HG03139 (cell line): ENCODE data around the gene MYZAP.
"Not testable (repeated sequence)": the region's sequence is repeated elsewhere in the genome, so short reads cannot be mapped to it uniquely, and the experiment has no call there.

Source experiments
- ATAC-seq: cut with Tn5 transposase; IDR thresholded peaks from one replicate; pipeline ENCODE4 v1.9.1; 2021; ENCODE audit not compliant: unreplicated experiment

The MYZAP gene

DNA sequence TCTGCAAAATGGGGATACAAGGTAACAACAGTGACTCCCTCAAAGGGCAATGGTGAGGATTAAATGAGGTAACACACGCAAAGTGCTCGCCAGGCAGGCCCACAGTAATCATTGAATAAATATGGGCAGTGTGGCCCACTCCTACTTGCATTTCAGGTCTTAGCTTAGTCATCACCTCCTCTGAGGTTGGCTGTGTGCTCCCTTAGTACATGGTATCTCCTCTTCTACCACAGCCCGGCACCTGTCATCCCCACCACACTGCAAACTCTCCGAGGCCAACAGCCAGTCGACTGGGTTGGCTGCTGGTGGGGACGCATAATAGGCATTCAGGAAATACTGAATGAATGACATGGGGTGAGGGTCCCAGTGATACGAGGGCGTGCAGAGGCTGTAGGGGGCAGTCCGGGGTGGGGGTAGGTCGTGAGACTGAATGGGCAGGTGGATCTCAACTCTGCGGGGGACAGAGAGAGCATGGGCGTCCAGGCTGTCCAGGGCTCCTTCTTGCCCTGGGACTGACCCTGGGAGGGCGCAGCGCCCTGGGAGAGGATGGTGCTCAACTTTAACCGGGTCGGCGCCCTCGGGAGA is 375 bp upstream of the MYZAP start:
- no peak for ATAC-seq

DNA sequence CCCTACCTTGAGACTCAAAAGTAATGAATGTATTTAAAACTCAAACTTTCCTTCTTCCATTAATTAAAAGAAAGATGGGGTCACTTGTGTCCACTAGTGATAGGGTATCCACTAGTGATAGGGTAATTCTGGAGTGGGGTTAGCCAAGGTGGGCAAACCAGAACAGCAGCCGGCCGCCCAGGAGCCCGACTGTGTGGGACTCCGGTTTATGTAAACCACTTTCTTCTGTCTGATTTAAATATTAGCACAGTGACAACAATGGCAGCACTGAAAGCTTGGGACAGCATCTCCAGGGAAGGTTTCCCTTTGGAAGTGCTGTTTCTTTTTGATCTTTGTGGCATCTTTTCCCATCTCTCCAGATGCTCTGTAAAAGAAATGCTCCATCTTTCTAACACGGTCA is 722 bp downstream of the MYZAP start:
- no peak for ATAC-seq

DNA sequence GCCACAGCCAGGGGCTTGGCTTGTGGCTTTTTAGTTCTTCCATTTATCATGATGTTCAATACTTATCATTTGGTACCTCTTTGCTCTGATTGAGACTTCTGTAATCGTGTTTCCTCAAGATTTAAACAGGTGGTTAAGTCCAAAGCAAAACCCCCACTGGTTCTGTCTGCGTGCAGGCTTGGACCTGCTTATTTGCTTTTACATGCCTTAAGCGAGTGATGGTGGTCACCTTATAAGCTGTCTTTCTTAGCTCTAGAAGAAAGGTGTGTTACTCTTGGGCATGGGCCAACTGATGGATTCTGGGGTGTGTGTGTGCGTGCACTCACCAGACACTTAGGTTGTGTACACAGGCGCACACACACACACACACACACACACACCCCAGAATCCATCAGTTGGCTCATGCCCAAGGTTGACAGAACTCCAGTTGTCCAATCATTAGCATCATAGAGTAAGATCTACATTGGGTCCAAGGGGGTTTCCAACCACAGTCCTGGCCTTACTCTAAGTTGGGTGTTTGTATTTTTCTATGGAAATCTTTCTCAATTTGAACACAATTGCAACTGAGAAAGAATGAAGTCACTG is 1.2 kb downstream of the MYZAP start:
- ATAC-seq: no peak

DNA sequence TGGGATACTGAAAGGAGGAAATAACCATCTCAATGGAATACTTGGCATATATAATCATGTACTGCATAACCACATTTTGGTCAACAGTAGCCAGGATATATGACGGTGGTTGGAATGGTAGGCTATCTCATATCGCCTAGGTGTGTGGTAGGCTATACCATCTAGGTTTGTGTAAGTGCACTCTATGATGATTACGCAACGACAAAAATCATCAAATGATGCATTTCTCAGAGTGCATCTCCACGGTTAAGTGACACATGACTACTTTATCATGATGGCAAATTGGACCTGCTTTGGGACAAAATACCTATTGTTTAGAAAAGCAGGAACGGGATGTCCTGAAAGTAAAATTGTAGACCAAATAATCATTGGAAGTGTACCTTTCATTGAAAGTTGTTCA is 2.8 kb downstream of the MYZAP start:
- ATAC-seq: no peak

DNA sequence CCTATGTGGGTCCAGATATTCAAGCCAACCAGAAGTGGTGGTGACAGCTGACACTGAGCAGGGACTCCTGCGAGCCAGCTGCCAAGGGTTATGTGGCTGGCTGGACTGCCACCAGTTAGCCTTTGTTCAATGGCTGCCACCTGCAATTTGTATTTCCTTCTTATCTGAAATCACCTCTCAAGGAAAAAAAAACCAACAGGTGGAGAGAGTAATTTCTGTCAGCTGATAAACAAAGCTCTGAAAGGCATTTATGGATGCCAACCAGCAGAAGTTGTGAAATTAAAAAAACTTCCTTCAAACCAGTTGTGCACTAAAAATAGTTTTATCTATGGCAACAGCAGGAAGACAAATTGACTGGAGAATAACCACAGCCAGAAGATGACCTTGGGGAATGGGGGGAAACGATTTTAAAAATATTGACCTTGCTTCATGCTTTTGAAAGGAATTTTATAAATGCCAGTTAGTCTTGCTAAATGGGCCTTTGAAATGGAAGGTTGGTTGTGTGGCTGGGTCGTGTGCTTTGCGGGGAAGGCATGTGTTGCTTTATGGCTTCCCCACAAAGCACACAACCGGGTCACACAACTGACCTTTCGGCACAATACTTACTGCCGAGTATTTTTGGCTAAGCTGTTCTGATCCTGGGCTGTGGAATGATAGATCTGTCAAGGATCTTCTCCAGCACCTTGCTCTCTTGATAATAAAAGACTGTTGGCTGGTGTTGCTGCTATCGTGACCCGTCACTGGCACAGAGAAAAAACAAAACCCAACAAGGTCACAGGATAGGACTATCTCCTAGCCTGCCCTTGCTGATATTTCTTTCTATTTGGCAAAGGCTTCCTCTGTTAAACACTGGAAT is 3.5 kb downstream of the MYZAP start:
- ATAC-seq: no peak

DNA sequence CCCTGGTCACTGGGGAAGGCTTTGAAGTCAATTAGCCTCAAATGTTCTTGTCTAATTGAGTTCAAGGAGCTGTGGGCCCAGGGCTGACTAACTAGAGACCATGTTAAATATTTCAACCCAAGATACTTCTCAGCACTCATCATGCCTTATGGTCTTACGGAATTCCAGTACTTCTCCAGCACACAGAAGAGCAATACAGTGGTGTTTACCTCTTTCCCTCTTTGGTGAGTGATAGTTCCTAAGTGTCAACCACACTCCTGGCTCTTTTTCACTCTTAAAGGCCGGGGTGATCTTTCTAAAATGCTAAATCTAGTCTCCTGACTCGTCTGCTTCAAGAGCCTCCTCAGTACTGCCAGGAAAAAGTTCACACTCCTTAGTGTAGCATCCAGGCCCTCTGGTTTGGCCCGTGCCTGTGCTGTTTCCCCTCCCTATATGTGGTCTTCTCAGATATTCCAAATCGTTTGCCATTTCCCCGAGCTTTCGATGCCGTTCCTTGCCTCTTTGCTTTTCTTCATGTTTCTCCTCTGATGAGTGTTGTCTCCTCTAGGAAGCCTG is 4.7 kb downstream of the MYZAP start:
- no peak for ATAC-seq

DNA sequence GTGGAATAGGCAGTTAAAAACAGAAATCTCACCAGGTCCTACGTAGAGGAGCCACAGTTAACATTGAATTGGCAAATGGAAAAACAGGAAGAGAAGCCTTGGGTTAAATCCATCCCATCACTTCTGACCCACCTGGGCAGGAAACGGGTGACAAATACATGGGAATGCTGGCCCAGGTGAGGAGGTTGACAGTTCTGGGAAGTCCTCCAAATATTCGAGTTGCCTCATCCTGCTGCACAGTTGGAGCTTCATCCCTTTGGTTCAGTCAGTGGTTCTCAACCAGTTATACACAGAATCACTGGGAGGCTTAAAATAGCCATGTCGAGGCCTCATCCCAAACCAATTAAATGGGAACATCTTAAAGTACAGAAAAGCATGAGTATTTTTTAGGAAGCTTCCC is 5.3 kb downstream of the MYZAP start:
- no peak for ATAC-seq

DNA sequence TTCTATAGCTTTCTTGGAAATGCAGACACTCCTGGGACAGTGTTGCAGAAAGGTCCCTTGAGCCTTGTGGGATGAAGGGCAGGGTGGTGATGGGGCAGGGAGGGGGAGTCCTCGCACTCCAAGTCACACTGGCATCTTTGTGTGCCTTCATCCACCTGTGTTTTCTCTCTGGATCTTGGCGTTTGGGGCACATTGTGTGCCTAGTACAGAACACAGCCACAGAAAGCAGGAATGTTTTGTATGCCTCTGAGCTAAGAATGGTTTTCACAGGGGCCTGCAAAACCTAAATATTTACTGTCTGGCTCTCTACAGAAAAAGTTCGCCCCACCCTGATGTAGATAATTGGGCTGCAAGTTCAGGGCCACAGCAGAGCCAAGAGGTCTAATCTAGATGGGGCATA is 5.7 kb downstream of the MYZAP start:
- ATAC-seq: no peak

DNA sequence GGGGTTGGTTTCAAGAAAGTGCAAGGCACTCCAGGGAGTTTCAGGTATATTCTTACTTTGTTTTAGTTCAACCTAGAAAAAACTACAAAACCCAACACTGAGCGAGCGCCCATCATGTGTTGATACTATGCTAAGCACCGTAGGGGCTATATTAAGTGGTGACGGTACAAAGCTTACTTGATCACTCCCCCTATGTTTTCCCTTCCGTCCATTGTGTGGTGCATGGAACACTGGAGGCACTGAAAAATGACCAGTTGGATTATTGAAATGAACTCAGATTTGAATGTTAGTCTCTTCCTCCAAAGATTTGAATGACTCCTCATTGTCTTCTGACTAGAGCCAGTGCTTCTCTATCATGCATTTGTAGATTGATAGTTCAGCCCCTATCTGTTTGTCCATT is 6.6 kb downstream of the MYZAP start:
- no peak for ATAC-seq

DNA sequence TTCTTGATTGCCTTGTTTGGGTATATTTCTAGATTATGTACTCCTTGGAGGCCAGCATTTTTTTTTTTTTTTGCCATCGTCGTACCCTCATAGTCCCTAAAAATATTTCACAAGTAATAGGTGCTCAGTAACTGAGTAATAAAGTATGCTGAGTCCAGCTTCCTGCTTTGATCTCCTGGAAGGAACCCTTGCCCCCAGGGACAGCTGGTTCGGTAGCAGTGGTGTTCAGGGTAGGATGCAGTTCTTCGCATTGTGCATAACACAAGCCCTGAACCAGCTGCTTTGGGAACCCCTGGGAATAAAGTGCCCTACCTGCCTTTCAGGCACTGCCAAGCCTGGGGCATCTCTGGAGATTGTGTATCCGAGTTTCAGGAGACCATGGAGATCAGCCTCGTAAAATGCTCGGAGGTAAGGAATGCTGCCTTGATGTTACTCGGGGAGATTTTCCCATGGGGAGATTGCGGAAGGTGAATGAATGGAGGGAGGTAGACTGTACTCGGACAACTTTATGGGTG is 7.6 kb downstream of the MYZAP start:
- no peak for ATAC-seq

DNA sequence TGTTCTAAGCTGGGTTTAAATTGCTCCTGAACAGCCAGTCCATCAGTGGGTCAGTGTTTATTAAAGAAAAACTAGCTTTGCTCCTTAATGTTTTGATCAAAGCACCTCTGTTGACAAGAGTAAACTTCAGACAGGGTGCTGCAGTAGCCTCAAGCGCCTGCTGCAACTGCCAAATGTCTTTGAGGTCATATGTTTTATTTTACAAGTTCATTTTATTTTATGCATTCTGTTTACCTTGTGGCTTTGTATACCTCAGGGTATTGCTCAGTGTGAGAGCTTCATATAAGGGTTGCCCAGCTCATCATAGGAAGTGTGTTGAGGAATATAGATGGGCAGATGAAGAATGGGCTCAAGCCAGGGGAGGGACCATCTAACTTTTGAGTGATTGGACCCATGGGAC is 8.5 kb downstream of the MYZAP start:
- ATAC-seq: no peak

DNA sequence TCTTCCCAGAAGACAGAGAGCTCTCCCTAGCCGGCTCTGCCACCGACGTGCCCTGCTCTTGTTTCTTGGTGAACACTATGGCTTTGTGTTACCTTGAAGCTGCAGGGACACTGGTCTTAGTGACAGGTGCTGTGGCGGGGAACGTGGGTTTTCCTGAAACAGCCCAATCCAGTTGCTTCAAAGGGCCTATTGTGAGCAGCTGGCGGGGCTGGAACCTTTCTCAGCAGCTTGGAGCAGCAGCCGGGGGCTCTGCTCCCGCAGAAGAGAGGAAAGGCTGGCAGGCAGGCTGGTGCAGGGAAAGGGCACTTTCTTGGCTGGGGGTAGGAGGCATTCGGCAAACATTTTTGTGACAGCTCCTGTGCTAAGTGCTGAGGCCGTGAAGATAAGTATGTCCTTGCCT is 12.8 kb downstream of the MYZAP start:
- no peak for ATAC-seq

DNA sequence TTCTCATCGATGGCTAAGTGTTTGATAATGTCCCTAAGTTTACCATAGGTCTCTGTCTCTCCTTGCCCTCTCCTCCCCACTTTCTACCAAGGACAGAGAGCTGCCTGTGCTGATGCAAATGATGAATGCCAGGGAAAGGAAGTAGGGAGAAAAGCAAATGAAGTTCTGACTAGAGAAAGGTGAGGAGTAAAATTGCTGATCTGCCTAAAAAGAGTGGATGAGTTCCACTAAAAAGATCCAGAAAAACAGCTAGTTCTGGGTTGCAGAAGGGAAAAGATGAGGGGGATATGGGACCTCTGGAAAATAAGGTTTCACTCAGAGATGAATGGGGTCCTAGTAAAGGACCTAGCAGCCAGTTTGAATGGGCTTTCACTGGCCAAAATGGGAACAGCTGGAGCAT is 13.8 kb downstream of the MYZAP start:
- no peak for ATAC-seq

DNA sequence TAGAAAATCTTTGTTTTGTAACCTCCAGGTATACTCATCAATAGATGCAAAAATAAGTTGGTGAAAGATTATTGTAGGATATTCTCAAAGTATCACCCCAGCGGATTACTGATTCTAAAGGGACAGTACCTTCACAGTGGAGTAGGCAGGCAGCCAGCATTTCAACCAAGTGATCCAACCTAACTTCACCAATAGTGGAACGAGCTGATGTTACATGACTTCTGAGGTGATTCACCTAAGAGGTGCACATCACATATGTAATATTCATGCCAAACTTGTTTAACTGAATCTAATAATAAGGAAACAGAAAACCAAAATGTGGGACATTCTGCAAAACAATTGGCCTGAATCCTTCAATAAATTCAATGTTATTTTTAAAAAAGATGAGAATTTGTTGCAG is 14.3 kb downstream of the MYZAP start:
- ATAC-seq: no peak

DNA sequence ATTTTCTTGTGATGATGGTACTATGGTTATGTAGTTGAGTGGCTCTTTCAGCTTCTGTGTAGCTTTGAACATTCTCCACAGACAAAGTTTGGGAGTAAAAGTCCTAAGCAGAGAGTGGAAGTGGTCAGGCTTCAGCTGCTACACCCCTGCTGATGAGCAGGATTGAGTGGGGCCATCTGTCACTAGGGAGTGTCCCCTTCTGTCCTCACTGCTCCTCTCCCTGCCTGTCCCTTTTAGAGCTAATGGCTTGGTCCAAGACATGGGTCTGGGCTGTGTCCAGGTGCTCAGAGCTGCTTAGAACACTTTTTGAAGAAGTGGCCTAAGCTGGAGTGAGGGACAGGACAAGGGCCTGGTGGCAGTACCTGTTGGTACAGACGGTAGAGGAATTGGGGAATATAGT is 15.1 kb downstream of the MYZAP start:
- ATAC-seq: no peak

DNA sequence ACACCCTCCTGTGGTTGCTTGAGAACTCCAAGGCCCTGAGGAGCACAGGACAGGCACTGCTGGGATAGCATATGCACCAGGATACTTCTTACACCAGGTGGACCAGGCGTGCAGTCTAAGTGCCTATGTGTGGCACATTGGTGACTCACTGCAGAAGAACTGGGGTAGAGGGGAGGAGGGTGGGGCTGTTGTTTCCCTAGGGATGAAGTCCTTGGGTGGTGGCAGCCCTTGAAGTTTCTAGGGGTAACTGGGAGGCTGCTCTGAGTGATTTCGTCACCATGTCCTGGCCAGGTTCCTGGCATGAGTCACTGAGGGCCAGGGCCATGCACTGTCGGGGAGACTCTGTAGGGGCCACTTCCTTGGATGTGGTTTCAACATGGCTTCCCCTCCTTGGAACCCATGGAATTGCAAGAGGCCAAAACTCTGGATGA is 15.9 kb downstream of the MYZAP start:
- ATAC-seq: no peak

DNA sequence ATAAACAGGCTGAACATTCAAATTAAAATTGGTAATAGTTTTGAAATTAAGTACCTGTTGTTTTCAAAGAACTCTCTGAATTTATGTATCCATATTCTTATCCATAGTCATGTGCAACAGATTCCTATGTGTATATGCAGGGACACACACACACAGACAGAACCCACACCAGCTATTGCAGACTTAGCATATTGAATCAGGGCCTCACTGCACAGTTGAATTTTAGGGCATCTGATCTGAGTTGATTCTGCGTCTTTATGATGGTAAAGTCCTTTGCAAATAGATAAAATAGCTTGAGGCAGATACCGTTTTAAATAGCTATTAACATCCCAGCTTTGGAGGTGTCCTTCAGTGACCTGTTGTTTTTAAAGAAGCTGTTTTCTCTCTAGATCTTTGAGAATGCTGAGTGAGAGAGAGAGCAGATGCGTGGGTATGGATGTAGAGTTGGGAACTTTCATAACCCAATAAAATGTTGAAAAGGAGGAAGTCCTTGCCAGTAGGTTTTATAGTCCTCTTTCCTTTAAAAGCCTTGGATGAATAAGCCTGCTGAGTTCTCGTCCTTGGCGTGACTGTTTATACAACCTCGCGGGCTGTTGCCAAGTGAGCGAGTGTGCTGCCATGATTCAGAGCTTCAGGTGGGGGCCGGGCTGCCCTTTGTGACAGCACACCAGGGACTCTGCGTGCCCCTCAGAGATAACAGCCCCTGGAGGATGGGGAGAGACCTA is 18.3 kb downstream of the MYZAP start:
- no peak for ATAC-seq

DNA sequence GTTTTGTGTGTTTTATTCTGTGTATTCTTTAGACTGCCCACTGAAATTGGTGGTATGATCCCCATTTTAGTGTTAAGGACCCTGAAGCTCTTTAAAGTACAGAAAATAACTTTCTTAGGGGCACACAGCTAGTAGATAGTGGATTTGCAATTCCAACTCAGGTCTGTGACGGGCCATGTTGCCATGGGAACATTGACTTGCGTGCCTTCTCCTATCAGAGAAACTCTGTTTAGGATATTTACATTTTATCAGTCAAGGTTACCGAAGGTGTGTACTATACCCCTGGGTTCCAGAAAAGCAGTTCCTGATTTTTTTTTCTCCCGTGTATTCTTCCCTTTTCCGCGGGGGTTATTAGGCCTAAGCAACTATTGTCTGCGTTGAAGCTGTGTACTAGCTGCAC is 19.4 kb downstream of the MYZAP start:
- no peak for ATAC-seq

DNA sequence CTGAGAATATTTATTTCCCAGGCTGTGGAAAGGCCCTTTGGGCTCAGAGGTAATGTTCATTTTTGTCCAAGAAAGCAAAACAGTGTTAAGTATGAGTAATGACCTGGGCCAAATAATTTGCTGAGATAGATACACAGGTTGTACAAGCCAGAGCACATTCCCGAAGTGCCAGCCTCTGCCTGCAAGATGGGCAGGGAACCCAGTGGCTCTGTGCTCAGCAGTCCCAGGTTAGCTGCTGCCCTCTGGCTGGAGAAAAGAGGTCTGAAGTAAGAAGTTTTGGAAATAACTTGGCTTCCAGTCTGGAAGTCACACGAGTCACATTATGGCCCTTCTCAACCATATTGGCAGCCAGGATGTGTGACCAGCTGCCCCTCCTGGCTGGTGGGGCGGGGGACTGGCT is 20.2 kb downstream of the MYZAP start:
- no peak for ATAC-seq

DNA sequence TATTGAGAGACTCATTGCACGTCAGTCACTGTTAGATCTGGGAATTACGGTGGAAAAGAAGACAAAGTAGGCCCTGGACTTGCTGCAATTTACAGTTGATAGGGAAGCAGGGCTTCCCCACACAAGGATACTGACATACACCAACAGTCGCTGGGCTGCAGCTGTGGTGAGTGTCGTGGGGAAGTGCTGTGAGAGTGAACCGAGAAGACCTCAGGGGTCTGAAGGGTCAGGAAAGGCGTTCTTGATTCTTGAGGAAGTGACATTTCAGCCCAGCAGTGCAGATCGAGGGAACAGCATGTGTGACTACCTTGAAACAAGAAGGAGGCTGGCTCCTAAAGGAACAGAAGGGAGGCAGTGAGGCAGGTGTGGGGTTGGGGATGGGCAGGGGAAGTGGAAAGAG is 22.5 kb downstream of the MYZAP start:
- ATAC-seq: no peak

DNA sequence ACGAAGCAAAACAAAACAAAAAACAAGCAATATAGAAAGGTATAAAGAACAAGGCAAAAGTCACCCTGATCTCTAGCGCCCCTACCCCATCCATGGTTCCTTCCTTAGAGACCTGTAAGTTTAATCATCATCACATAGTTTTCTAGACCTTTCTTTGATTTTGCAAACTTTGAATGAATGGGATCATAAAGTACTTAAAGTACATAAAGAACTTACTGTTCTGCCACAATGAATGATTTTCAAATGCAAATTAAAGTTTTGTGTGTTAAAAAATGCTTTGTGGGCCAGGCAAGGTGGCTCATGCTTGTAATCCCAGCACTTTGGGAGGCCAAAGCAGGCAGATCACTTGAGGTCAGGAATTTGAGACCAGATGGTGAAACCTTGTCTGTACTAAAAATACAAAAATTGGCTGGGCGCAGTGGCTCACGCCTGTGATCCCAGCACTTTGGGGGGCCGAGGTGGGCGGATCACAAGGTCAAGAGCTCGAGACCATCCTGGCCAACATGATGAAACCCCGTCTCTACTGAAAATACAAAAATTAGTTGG is 24.3 kb downstream of the MYZAP start:
- not testable (repeated sequence) for ATAC-seq
